Parathyroid adenoma (tissue), 2 donors: ENCODE data around the gene SLC6A9.

Experiments used
- H2AFZ ChIP-seq: fragments of 300-600 bp; sonication (generic); one replicate; pipeline ENCODE4 v1.7.0; 2017; ENCODE audit warnings: antibody characterized with exemption, mild to moderate bottlenecking
- H3K27ac ChIP-seq: fragments of 300-600 bp; sonication (generic); one replicate; pipeline ENCODE4 v1.7.0; 2017
- H3K27me3 ChIP-seq: fragments of 300-600 bp; sonication (generic); one replicate; pipeline ENCODE4 v1.7.0; 2017; ENCODE audit warnings: low read length; ENCODE audit not compliant: control insufficient read depth, insufficient read depth
- H3K36me3 ChIP-seq: fragments of 300-600 bp; sonication (generic); one replicate; pipeline ENCODE4 v1.7.0; 2017; ENCODE audit warnings: low read length; ENCODE audit not compliant: control insufficient read depth, insufficient read depth
- H3K4me1 ChIP-seq: fragments of 300-600 bp; sonication (generic); one replicate; pipeline ENCODE4 v1.7.0; 2017; ENCODE audit warnings: control low read depth
- H3K4me2 ChIP-seq: fragments of 300-600 bp; sonication (generic); one replicate; pipeline ENCODE4 v1.7.0; 2017; ENCODE audit warnings: low read length
- H3K4me3 ChIP-seq: fragments of 300-600 bp; sonication (generic); one replicate; pipeline ENCODE4 v1.7.0; 2017; ENCODE audit warnings: low read depth, low read length
- H3K79me2 ChIP-seq: fragments of 300-600 bp; sonication (generic); one replicate; pipeline ENCODE4 v1.7.0; 2017; ENCODE audit warnings: control low read depth
- H3K9ac ChIP-seq: fragments of 300-600 bp; sonication (generic); one replicate; pipeline ENCODE4 v1.7.0; 2017; ENCODE audit warnings: mild to moderate bottlenecking
- H3K9me3 ChIP-seq: fragments of 300-600 bp; sonication (generic); one replicate; pipeline ENCODE4 v1.7.0; 2017; ENCODE audit warnings: low read length; ENCODE audit not compliant: control insufficient read depth
- TF ChIP-seq, protein P1 (sequence below): fragments of 300-600 bp; sonication (generic); IDR thresholded peaks from one replicate; pipeline ENCODE4 v1.7.0; 2017; ENCODE audit warnings: antibody characterized with exemption, mild to moderate bottlenecking
- donor health status: primary hyperparathyroidism.

SLC6A9 gene

GRCh38 chr1:43983253-43983899 lies 47.9 kb downstream of the SLC6A9 start:
- Histone ChIP-seq H3K4me1 (no peaks in the 10 kb centered on the region), H3K9ac (no peak overlapping the region), H3K36me3 (no peaks in the 10 kb centered on the region), H3K79me2 (no peaks in the 10 kb centered on the region), H3K27me3 (no peaks in the 10 kb centered on the region), H3K9me3 (no peaks in the 10 kb centered on the region), H3K27ac (no peak overlapping the region), H2AFZ (no peak overlapping the region), H3K4me3 (no peak overlapping the region), H3K4me2 (no peak overlapping the region)
- TF ChIP-seq, protein P1, sequence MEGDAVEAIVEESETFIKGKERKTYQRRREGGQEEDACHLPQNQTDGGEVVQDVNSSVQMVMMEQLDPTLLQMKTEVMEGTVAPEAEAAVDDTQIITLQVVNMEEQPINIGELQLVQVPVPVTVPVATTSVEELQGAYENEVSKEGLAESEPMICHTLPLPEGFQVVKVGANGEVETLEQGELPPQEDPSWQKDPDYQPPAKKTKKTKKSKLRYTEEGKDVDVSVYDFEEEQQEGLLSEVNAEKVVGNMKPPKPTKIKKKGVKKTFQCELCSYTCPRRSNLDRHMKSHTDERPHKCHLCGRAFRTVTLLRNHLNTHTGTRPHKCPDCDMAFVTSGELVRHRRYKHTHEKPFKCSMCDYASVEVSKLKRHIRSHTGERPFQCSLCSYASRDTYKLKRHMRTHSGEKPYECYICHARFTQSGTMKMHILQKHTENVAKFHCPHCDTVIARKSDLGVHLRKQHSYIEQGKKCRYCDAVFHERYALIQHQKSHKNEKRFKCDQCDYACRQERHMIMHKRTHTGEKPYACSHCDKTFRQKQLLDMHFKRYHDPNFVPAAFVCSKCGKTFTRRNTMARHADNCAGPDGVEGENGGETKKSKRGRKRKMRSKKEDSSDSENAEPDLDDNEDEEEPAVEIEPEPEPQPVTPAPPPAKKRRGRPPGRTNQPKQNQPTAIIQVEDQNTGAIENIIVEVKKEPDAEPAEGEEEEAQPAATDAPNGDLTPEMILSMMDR, result no peak

GRCh38 chr1:43982808-43983207 lies 48.5 kb downstream of the SLC6A9 start:
- H3K4me1 ChIP-seq, result no peaks in the 10 kb centered on the region
- no peak overlapping the region for H3K9ac ChIP-seq
- H3K36me3 ChIP-seq, result no peaks in the 10 kb centered on the region
- H3K4me2 ChIP-seq, result no peak overlapping the region
- no peak overlapping the region for H3K27ac ChIP-seq
- no peaks in the 10 kb centered on the region for H3K27me3 ChIP-seq
- no peaks in the 10 kb centered on the region for H3K79me2 ChIP-seq
- TF ChIP-seq, protein P1, result no peak
- H2AFZ ChIP-seq, result no peak overlapping the region
- no peak overlapping the region for H3K4me3 ChIP-seq
- H3K9me3 ChIP-seq, result no peaks in the 10 kb centered on the region

DNA sequence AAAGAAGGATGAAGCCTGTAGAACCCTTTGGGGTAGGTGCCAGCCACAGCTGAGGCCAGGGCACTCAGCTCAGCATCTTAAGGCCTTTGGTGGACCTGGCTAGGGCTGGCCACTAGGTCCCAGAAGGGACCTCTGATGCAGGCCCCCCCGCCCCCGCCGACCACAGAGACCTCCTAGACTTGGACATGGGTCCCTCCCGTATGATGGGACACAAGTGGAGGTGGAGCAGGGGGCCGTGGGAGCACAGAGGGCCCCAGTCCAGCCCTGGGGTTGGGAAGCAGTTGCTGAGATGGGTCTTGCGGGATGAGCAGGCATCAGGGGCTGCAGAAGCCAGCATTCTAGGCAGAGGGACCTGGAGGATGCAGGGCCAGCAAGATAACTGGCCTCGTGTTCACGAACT lies 49.0 kb downstream of the SLC6A9 start:
- Histone ChIP-seq H3K27ac (no peak overlapping the region), H2AFZ (no peak overlapping the region), H3K9me3 (no peaks in the 10 kb centered on the region), H3K79me2 (no peaks in the 10 kb centered on the region), H3K36me3 (no peaks in the 10 kb centered on the region), H3K4me1 (no peaks in the 10 kb centered on the region), H3K9ac (no peak overlapping the region), H3K4me2 (no peak overlapping the region), H3K4me3 (no peak overlapping the region), H3K27me3 (no peaks in the 10 kb centered on the region)
- TF ChIP-seq, protein P1, result no peak

DNA sequence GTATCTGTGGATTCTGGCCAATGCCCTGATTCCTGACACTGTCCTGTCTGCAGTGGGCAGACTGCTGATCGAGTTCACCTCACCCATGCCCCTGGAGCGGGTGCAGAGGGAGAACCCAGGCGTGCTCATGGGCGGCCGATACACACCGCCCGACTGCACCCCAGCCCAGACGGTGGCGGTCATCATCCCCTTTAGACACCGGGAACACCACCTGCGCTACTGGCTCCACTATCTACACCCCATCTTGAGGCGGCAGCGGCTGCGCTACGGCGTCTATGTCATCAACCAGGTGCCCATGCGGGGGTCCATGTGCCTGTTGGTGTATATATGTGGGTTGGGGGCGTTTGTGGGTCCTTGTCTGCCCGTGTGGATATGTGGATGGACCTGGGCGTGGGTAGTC lies 49.6 kb downstream of the SLC6A9 start:
- H3K27me3 ChIP-seq, result no peaks in the 10 kb centered on the region
- H3K4me3 ChIP-seq, result no peak overlapping the region
- no peaks in the 10 kb centered on the region for H3K9me3 ChIP-seq
- no peaks in the 10 kb centered on the region for H3K36me3 ChIP-seq
- TF ChIP-seq, protein P1, result no peak
- H3K4me1 ChIP-seq, result no peaks in the 10 kb centered on the region
- H2AFZ ChIP-seq, result no peak overlapping the region
- H3K9ac ChIP-seq, result no peak overlapping the region
- H3K79me2 ChIP-seq, result no peaks in the 10 kb centered on the region
- H3K4me2 ChIP-seq, result no peak overlapping the region
- no peak overlapping the region for H3K27ac ChIP-seq

- no peak overlapping the region for H3K9ac ChIP-seq
- H3K27me3 ChIP-seq, result no peaks in the 10 kb centered on the region
- no peaks in the 10 kb centered on the region for H3K36me3 ChIP-seq
- no peak overlapping the region for H3K4me2 ChIP-seq
- no peaks in the 10 kb centered on the region for H3K9me3 ChIP-seq
- TF ChIP-seq, protein P1, result no peak
- no peak overlapping the region for H2AFZ ChIP-seq
- H3K27ac ChIP-seq, result no peak overlapping the region
- H3K4me3 ChIP-seq, result no peak overlapping the region
- H3K4me1 ChIP-seq, result no peaks in the 10 kb centered on the region
- no peaks in the 10 kb centered on the region for H3K79me2 ChIP-seq
Observed at GRCh38 chr1:43981135-43981491, 50.1 kb downstream of the SLC6A9 start.
